Measurements from ENCODE around the gene STC2.

The STC2 gene

DNA sequence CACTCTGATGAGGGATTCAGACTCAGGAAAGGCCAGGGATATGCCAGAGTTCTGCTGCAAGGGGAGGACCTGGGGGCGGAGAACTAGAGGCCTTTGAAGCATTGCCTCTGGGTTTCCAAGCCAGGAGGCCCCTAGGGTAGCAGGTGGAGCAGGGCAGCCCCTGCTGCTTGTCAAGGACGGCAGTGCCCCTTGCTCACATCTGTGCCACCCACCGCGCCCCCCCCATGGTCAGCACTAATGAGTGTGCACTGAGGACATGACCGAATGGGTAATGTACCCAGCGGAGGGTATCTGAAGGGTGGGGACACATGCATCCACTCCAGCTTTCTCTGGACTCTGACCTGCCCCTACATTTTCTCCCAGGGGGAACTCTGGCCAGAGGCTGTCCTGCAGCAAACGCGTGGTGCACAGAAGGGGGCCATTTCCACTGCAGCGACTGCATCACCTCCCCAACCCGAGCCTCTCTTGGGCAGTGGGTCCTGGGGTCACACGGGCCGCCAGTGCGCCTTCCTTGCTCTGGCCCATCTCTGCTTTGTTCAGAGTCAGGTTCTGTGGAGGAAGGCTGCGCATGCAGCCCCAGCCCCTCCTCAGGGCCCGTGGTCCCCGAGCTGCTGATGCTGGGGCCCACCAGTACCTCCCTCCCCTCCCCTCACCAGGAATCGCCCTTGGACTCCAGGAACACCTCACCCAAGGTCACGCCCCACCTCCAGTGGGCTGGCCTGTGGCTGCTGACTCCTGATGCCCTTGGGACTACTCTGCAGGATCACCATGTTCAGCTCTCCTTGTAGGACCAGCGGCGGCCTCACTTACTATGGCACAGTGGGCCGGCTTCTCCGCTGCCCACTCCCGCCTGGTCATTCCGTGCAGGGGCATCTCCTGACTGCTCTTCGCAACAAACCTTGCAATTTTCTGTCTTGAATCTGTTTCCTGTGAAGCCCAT is 31.2 kb downstream of the STC2 start:
- H3K4me1 ChIP-seq (ENCODE audit: control insufficient read depth in 5 of 5, insufficient read depth in 5 of 5, low read length in 5 of 5): peaks cover 0 to 17% (median 9%) of the 10 kb centered on the region in 5 donors
- no peaks in the 10 kb centered on the region for H3K9me3 ChIP-seq (ENCODE audit: control insufficient read depth in 5 of 5, low read length in 5 of 5)
- peaks cover 0 to 11% (median 7%) of the 10 kb centered on the region in 5 donors for H3K27me3 ChIP-seq (ENCODE audit: control insufficient read depth in 5 of 5, insufficient read depth in 4 of 5, low read length in 5 of 5)

DNA sequence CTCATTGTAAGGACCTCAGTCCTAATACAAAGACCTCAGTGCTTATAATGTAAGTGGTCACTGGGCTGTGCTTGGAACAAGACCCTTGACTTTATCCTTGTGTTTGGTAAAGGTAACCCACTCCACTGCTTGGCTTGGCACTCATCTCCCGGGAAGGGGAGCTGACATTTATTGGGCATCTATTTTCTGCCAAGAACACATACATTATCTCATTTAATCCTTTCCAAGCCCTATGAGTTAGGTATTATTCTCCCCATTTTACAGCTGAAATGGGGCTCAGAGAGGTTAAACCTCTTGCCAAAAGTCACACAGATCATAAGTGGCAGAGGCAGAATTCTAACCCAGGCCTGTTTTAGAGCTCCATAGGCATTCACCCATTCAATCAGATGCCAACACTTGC is 32.4 kb downstream of the STC2 start:
- peaks cover 0 to 14% (median 9%) of the 10 kb centered on the region in 5 donors for H3K27me3 ChIP-seq (ENCODE audit: control insufficient read depth in 5 of 5, insufficient read depth in 4 of 5, low read length in 5 of 5)
- peaks cover 0 to 9% (median 9%) of the 10 kb centered on the region in 5 donors for H3K4me1 ChIP-seq (ENCODE audit: control insufficient read depth in 5 of 5, insufficient read depth in 5 of 5, low read length in 5 of 5)
- H3K27ac ChIP-seq (ENCODE audit: low read depth, low read length): no peak overlapping the region
- no peak overlapping the region for H3K9ac ChIP-seq (ENCODE audit: low read length in 5 of 5)
- no peaks in the 10 kb centered on the region for H3K36me3 ChIP-seq (ENCODE audit: control insufficient read depth in 5 of 5, insufficient read depth in 5 of 5, low read length in 5 of 5)
- H3K4me3 ChIP-seq (ENCODE audit: low read depth in 1 of 5, low read length in 5 of 5): no peak overlapping the region
- H3K9me3 ChIP-seq (ENCODE audit: control insufficient read depth in 5 of 5, low read length in 5 of 5): no peaks in the 10 kb centered on the region

More for the DNA sequence above, 31.2 kb downstream of the STC2 start:
- no peak overlapping the region for H3K9ac ChIP-seq (ENCODE audit: low read length in 5 of 5)
- H3K4me3 ChIP-seq (ENCODE audit: low read depth in 1 of 5, low read length in 5 of 5): no peak overlapping the region
- H3K36me3 ChIP-seq (ENCODE audit: control insufficient read depth in 5 of 5, insufficient read depth in 5 of 5, low read length in 5 of 5): no peaks in the 10 kb centered on the region
- H3K27ac ChIP-seq (ENCODE audit: low read depth, low read length): no peak overlapping the region

GRCh38 chr5:173294673-173295320 is 33.4 kb downstream of the STC2 start:
- Histone ChIP-seq H3K27me3 (ENCODE audit: control insufficient read depth in 5 of 5, insufficient read depth in 4 of 5, low read length in 5 of 5) (peaks cover 4 to 21% (median 16%) of the 10 kb centered on the region in 5 donors), H3K4me3 (ENCODE audit: low read depth in 1 of 5, low read length in 5 of 5) (no peak overlapping the region), H3K36me3 (ENCODE audit: control insufficient read depth in 5 of 5, insufficient read depth in 5 of 5, low read length in 5 of 5) (no peaks in the 10 kb centered on the region), H3K9me3 (ENCODE audit: control insufficient read depth in 5 of 5, low read length in 5 of 5) (no peaks in the 10 kb centered on the region), H3K4me1 (ENCODE audit: control insufficient read depth in 5 of 5, insufficient read depth in 5 of 5, low read length in 5 of 5) (peaks cover 0 to 9% (median 9%) of the 10 kb centered on the region in 5 donors), H3K27ac (ENCODE audit: low read depth, low read length) (no peak overlapping the region), H3K9ac (ENCODE audit: low read length in 5 of 5) (no peak overlapping the region)

GRCh38 chr5:173293817-173294672 is 34.2 kb downstream of the STC2 start:
- Histone ChIP-seq H3K36me3 (ENCODE audit: control insufficient read depth in 5 of 5, insufficient read depth in 5 of 5, low read length in 5 of 5) (no peaks in the 10 kb centered on the region), H3K4me3 (ENCODE audit: low read depth in 1 of 5, low read length in 5 of 5) (peak overlapping the region in 4 of 5 donors; percentile 10 to 29 (median 16)), H3K9ac (ENCODE audit: low read length in 5 of 5) (no peak overlapping the region)

DNA sequence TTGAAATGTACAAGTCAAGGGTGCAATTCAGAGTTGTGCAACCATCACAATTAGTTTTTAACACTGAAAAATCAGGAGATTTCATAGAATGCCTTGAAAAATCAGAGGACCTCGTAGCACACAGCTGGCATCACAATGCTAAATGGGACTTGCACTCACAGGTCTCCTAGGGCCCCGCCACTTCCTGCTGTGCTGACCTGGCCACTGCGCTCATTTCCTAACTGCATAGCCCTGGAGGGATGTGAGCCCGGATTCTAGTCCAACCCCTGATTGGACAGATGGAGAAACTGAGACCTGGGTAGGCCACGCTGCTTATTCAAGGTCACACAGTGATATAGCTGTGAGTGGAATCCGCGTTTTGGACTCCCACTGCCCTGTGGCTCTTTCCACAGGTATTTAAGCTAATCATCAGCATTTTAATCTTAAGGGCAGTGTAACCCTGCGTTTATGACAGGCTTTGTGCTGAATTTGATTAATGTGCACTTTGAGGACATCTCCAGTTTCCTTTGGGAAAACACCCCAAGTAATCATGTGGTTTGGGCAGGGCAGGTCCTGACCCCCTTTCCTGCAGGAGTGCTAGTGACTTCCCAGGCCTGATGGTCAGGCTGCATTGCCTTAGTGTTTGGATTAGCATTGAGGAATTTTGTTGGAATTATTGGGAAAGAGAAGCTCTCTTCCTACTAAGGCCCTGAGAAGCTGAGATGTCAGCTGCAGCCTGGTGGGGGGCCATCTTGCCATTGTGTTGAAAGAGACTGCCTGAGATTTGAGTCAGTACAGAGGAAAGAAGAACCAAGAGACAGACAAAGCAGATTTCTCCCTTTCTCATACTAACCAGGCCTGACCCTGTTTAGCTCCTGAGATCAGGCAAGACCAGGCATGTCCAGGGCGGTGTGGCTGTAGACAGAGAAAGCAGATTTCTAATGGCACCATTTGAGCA is 36.2 kb downstream of the STC2 start:
- H3K9me3 ChIP-seq (ENCODE audit: control insufficient read depth in 5 of 5, low read length in 5 of 5): no peaks in the 10 kb centered on the region

More at GRCh38 chr5:173293817-173294672, 34.2 kb downstream of the STC2 start:
- Histone ChIP-seq H3K27ac (ENCODE audit: low read depth, low read length) (no peak overlapping the region), H3K4me1 (ENCODE audit: control insufficient read depth in 5 of 5, insufficient read depth in 5 of 5, low read length in 5 of 5) (peaks cover 0 to 9% (median 9%) of the 10 kb centered on the region in 5 donors), H3K9me3 (ENCODE audit: control insufficient read depth in 5 of 5, low read length in 5 of 5) (no peaks in the 10 kb centered on the region), H3K27me3 (ENCODE audit: control insufficient read depth in 5 of 5, insufficient read depth in 4 of 5, low read length in 5 of 5) (peaks cover 4 to 26% (median 17%) of the 10 kb centered on the region in 5 donors)

DNA sequence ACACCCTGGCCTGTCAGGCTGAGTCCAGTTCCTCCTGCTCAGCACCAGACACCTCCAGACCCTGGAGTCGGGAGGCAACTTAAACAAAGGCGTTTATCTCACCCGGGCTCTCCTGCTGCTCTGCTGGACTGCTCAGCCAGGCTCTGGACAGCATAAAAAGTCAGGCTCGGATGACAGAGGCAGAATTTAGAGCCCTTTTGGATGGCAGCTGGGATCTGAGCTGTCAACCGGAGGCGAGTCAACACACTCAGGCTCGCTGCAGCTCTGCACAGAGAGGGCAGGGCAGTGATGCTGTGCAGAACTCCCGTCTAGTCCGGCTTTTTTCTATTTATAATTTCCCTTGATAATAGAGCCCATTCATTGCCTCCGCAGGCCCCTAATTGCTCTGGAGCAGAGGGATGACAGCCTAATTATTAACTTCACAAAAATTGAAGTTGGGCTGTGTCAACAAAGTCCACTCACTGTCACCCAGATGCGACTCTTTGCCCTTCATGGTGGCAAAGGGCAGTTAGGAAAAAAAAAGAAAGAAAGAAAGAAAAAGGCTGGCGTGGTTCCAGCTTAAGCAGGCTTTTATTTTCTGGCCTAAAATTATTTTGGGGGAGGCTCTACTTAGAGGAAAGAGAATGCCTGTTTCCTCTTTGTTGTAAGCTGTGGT is 37.6 kb downstream of the STC2 start:
- H3K27me3 ChIP-seq (ENCODE audit: control insufficient read depth in 5 of 5, insufficient read depth in 4 of 5, low read length in 5 of 5): peaks cover 4 to 40% (median 20%) of the 10 kb centered on the region in 5 donors
- no peak overlapping the region for H3K4me3 ChIP-seq (ENCODE audit: low read depth in 1 of 5, low read length in 5 of 5)
- H3K4me1 ChIP-seq (ENCODE audit: control insufficient read depth in 5 of 5, insufficient read depth in 5 of 5, low read length in 5 of 5): peaks cover 0 to 9% (median 9%) of the 10 kb centered on the region in 5 donors
- no peaks in the 10 kb centered on the region for H3K36me3 ChIP-seq (ENCODE audit: control insufficient read depth in 5 of 5, insufficient read depth in 5 of 5, low read length in 5 of 5)
- no peak overlapping the region for H3K27ac ChIP-seq (ENCODE audit: low read depth, low read length)
- no peak overlapping the region for H3K9ac ChIP-seq (ENCODE audit: low read length in 5 of 5)
- H3K9me3 ChIP-seq (ENCODE audit: control insufficient read depth in 5 of 5, low read length in 5 of 5): no peaks in the 10 kb centered on the region

More for the DNA sequence above, 36.2 kb downstream of the STC2 start:
- no peak overlapping the region for H3K27ac ChIP-seq (ENCODE audit: low read depth, low read length)
- peaks cover 4 to 40% (median 20%) of the 10 kb centered on the region in 5 donors for H3K27me3 ChIP-seq (ENCODE audit: control insufficient read depth in 5 of 5, insufficient read depth in 4 of 5, low read length in 5 of 5)
- H3K4me1 ChIP-seq (ENCODE audit: control insufficient read depth in 5 of 5, insufficient read depth in 5 of 5, low read length in 5 of 5): peaks cover 0 to 9% (median 9%) of the 10 kb centered on the region in 5 donors
- no peak overlapping the region for H3K4me3 ChIP-seq (ENCODE audit: low read depth in 1 of 5, low read length in 5 of 5)
- H3K9ac ChIP-seq (ENCODE audit: low read length in 5 of 5): no peak overlapping the region
- no peaks in the 10 kb centered on the region for H3K36me3 ChIP-seq (ENCODE audit: control insufficient read depth in 5 of 5, insufficient read depth in 5 of 5, low read length in 5 of 5)

GRCh38 chr5:173289372-173289771 is 38.8 kb downstream of the STC2 start:
- peaks cover 4 to 38% (median 20%) of the 10 kb centered on the region in 5 donors for H3K27me3 ChIP-seq (ENCODE audit: control insufficient read depth in 5 of 5, insufficient read depth in 4 of 5, low read length in 5 of 5)
- no peak overlapping the region for H3K4me3 ChIP-seq (ENCODE audit: low read depth in 1 of 5, low read length in 5 of 5)

GRCh38 chr5:173288632-173289031 is 39.6 kb downstream of the STC2 start:
- Histone ChIP-seq H3K36me3 (ENCODE audit: control insufficient read depth in 5 of 5, insufficient read depth in 5 of 5, low read length in 5 of 5) (no peaks in the 10 kb centered on the region), H3K9ac (ENCODE audit: low read length in 5 of 5) (no peak overlapping the region), H3K27me3 (ENCODE audit: control insufficient read depth in 5 of 5, insufficient read depth in 4 of 5, low read length in 5 of 5) (peaks cover 4 to 36% (median 22%) of the 10 kb centered on the region in 5 donors), H3K27ac (ENCODE audit: low read depth, low read length) (no peak overlapping the region), H3K4me1 (ENCODE audit: control insufficient read depth in 5 of 5, insufficient read depth in 5 of 5, low read length in 5 of 5) (peaks cover 0 to 7% (median 4%) of the 10 kb centered on the region in 5 donors), H3K9me3 (ENCODE audit: control insufficient read depth in 5 of 5, low read length in 5 of 5) (no peaks in the 10 kb centered on the region), H3K4me3 (ENCODE audit: low read depth in 1 of 5, low read length in 5 of 5) (no peak overlapping the region)

More at GRCh38 chr5:173289372-173289771, 38.8 kb downstream of the STC2 start:
- Histone ChIP-seq H3K9ac (ENCODE audit: low read length in 5 of 5) (no peak overlapping the region), H3K9me3 (ENCODE audit: control insufficient read depth in 5 of 5, low read length in 5 of 5) (no peaks in the 10 kb centered on the region), H3K4me1 (ENCODE audit: control insufficient read depth in 5 of 5, insufficient read depth in 5 of 5, low read length in 5 of 5) (peaks cover 0 to 8% (median 8%) of the 10 kb centered on the region in 5 donors), H3K36me3 (ENCODE audit: control insufficient read depth in 5 of 5, insufficient read depth in 5 of 5, low read length in 5 of 5) (no peaks in the 10 kb centered on the region), H3K27ac (ENCODE audit: low read depth, low read length) (no peak overlapping the region)
